ENCODE measurements around the gene FBN3.

FBN3 gene

DNA sequence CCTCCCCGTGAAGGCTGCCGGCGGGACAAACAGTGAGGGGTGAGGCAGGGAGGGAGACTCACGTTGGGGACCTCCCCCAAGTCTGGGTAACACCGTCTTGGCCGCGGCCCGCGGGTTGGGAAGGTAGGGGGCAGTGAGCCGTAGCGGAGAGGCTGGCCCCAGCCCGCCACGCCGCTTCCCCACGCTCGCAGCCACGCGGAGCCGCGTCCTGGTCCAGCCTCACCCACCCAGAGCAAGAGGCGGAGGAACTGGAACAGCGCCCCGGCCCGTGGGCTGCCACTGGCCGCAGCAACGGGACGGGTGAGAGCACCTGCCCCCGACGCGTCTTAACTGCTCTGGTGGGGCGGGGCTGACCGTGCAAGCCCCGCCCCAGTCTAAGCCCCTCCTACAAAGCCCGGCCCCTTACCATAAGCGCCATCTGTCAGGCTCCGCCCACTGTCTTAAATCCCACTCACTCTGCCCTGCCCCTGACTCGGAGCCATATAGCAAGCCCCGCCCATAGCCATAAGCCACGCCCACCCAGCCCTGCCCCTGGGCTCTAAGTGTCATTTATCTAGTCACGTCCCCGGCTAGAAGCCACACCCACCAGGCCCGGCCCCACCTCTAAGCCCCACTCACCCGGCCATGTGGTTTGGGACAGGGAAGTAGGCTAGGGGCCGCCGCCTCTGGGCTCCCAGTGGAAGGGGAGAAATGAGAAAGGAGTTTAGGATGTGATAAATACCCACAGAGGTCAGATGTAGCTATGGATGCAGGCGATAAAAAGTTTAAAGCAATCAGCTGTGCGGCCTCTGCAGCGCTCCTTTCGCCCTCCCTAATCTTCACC, 98.9 kb downstream of the FBN3 start:
- H3K4ac ChIP-seq (ENCODE audit: low read depth, low read length), result no peak overlapping the region
- H3K4me2 ChIP-seq (ENCODE audit: low read length), result peak overlapping the region; percentile 52
- no peak overlapping the region for H2BK5ac ChIP-seq (ENCODE audit: low read length)
- no peak overlapping the region for H3K4me3 ChIP-seq (ENCODE audit: low read length)
- no peaks in the 10 kb centered on the region for H3K4me1 ChIP-seq (ENCODE audit: control insufficient read depth, low read depth, low read length)
- no peak overlapping the region for H2AK5ac ChIP-seq (ENCODE audit: low read length)
- H3K9ac ChIP-seq (ENCODE audit: low read length), result peak overlapping the region; percentile 34
- H3K18ac ChIP-seq (ENCODE audit: low read length), result no peak overlapping the region
- H3K79me2 ChIP-seq (ENCODE audit: control insufficient read depth, insufficient read depth, low read length), result no peaks in the 10 kb centered on the region
- no peak overlapping the region for H4K5ac ChIP-seq (ENCODE audit: low read length)
- no peak overlapping the region for H3K27ac ChIP-seq (ENCODE audit: low read depth, low read length)
- no peaks in the 10 kb centered on the region for H3K27me3 ChIP-seq (ENCODE audit: insufficient read depth, low read length, poor library complexity)
- H3K23ac ChIP-seq (ENCODE audit: low read length), result no peak overlapping the region
- H3K79me1 ChIP-seq (ENCODE audit: low read length), result no peaks in the 10 kb centered on the region
- H2BK120ac ChIP-seq (ENCODE audit: low read depth, low read length), result no peak overlapping the region
- DNase-seq, result peak; percentile 99
- peak overlapping the region; percentile 76 for H3K56ac ChIP-seq (ENCODE audit: low read length)
- H4K8ac ChIP-seq (ENCODE audit: low read depth, low read length), result no peak overlapping the region
- no peaks in the 10 kb centered on the region for H3K36me3 ChIP-seq (ENCODE audit: control insufficient read depth, insufficient read depth, low read length)
- no CpG with 5 or more reads among the region's 49 CpGs for WGBS (ENCODE audit: extremely low coverage, insufficient coverage, low lambda C conversion rate)
- no peak overlapping the region for H2BK15ac ChIP-seq (replicated peaks; ENCODE audit: low read depth)

DNA sequence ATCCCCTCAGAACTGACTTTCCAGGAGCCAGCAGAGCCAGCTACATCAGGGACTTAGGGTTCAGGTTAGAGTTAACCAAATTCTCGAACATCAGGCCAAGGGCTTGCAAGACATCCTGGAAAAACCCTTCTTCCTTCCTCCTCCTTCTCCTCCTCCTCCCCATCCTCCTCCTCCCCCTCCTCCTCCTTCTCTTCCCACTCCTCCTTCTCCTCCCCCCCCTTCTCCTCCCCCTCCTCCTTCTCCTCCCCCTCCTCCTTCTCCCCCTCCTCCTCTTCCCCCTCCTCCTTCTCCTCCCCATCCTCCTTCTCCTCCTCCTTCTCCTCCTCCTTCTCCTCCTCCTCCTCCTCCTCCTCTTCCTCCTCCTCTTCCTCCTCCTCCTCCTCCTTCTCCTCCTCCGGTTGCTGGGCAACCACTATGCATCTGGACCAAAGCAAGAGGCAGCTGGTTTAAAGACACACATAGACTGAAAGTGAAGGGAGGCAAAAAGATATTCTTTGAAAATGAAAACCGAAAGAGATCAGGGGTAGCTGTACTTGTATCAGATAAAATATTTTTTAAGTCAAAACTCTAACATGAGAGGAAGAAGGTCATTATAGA, 102.7 kb downstream of the FBN3 start:
- H3K4me1 ChIP-seq (ENCODE audit: control insufficient read depth, low read depth, low read length), result no peaks in the 10 kb centered on the region
- no peak overlapping the region for H3K56ac ChIP-seq (ENCODE audit: low read length)
- no peak overlapping the region for H4K5ac ChIP-seq (ENCODE audit: low read length)
- no peak overlapping the region for H3K27ac ChIP-seq (ENCODE audit: low read depth, low read length)
- H3K23ac ChIP-seq (ENCODE audit: low read length), result no peak overlapping the region
- H3K4me2 ChIP-seq (ENCODE audit: low read length), result no peak overlapping the region
- H3K36me3 ChIP-seq (ENCODE audit: control insufficient read depth, insufficient read depth, low read length), result no peaks in the 10 kb centered on the region
- H3K4me3 ChIP-seq (ENCODE audit: low read length), result no peak overlapping the region
- H3K4ac ChIP-seq (ENCODE audit: low read depth, low read length), result no peak overlapping the region
- no peak overlapping the region for H3K9ac ChIP-seq (ENCODE audit: low read length)
- no peaks in the 10 kb centered on the region for H3K27me3 ChIP-seq (ENCODE audit: insufficient read depth, low read length, poor library complexity)
- no peaks in the 10 kb centered on the region for H3K79me2 ChIP-seq (ENCODE audit: control insufficient read depth, insufficient read depth, low read length)
- no peaks in the 10 kb centered on the region for H3K79me1 ChIP-seq (ENCODE audit: low read length)
- H4K8ac ChIP-seq (ENCODE audit: low read depth, low read length), result no peak overlapping the region
- WGBS (ENCODE audit: extremely low coverage, insufficient coverage, low lambda C conversion rate), result no CpG with 5 or more reads among the region's 3 CpGs
- no peak overlapping the region for H3K18ac ChIP-seq (ENCODE audit: low read length)
- no peak overlapping the region for H2BK5ac ChIP-seq (ENCODE audit: low read length)
- H2BK15ac ChIP-seq (replicated peaks; ENCODE audit: low read depth), result no peak overlapping the region
- DNase-seq, result no peak
- H2BK120ac ChIP-seq (ENCODE audit: low read depth, low read length), result no peak overlapping the region
- no peak overlapping the region for H2AK5ac ChIP-seq (ENCODE audit: low read length)

DNA sequence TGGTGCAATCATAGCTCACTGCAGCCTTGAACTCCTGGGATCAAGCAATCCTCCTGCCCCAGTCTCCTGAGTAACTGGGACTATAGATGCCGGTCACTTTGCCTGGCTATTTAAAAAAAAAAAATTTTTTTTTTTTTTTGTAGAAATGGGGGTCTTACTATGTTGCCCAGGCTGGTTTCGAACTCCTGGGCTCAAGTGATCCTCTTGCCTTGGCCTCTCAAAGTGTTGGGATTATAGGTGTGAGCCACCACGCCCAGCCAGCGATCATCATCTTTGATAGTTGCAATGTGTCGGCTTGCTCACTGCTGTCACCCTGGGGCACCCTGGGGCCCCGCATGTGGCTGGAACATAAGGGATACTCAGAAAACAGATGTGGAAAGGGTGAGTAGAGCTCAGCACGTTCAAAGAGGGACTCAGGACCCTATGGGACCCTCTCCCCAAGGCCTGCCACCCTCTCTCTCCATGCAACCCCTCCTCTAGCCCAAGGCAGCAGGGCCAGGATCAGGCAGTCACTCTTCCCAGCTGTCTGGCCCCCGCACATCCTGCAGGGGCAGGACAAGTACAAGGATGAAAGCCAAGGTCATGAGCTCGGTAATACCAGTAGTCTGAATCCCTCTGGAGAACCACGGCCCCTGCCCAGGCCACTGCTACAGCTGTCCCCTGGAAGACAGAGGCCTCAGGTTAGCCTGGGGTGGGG, 103.4 kb downstream of the FBN3 start:
- Histone ChIP-seq H3K18ac (ENCODE audit: low read length) (no peak overlapping the region), H4K5ac (ENCODE audit: low read length) (no peak overlapping the region), H3K4me3 (ENCODE audit: low read length) (no peak overlapping the region), H3K79me1 (ENCODE audit: low read length) (no peaks in the 10 kb centered on the region), H4K8ac (ENCODE audit: low read depth, low read length) (no peak overlapping the region), H3K4me1 (ENCODE audit: control insufficient read depth, low read depth, low read length) (no peaks in the 10 kb centered on the region), H3K4ac (ENCODE audit: low read depth, low read length) (no peak overlapping the region), H3K9ac (ENCODE audit: low read length) (no peak overlapping the region), H2BK120ac (ENCODE audit: low read depth, low read length) (no peak overlapping the region), H2BK5ac (ENCODE audit: low read length) (no peak overlapping the region), H3K27me3 (ENCODE audit: insufficient read depth, low read length, poor library complexity) (no peaks in the 10 kb centered on the region), H2AK5ac (ENCODE audit: low read length) (no peak overlapping the region), H3K23ac (ENCODE audit: low read length) (no peak overlapping the region), H3K56ac (ENCODE audit: low read length) (no peak overlapping the region), H3K4me2 (ENCODE audit: low read length) (no peak overlapping the region), H3K79me2 (ENCODE audit: control insufficient read depth, insufficient read depth, low read length) (no peaks in the 10 kb centered on the region), H3K36me3 (ENCODE audit: control insufficient read depth, insufficient read depth, low read length) (no peaks in the 10 kb centered on the region), H3K27ac (ENCODE audit: low read depth, low read length) (no peak overlapping the region), H2BK15ac (replicated peaks; ENCODE audit: low read depth) (no peak overlapping the region)
- WGBS (ENCODE audit: extremely low coverage, insufficient coverage, low lambda C conversion rate), result no CpG with 5 or more reads among the region's 10 CpGs
- no peak for DNase-seq

DNA sequence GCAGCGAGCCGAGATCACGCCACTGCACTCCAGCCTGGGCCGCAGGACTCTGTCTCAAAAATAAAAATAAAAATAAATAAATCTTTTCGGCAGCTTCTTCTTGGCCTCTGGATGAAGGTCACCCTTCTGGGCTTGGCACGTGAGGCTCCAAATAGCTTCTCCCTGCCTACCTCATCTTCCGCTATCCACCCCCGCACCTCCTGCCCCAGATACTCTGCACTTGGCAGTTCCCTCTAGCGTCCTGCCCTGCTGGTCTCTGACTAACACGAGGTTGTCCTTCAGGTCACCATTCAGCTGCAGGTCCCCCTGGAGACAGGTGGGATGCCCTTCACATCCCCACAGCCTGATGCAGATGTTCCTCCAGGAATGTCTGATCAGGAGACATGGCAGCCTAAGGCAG, 105.4 kb downstream of the FBN3 start:
- Histone ChIP-seq H2BK15ac (replicated peaks; ENCODE audit: low read depth) (no peak overlapping the region), H3K36me3 (ENCODE audit: control insufficient read depth, insufficient read depth, low read length) (no peaks in the 10 kb centered on the region), H3K23ac (ENCODE audit: low read length) (no peak overlapping the region), H3K79me1 (ENCODE audit: low read length) (no peaks in the 10 kb centered on the region), H3K27me3 (ENCODE audit: insufficient read depth, low read length, poor library complexity) (no peaks in the 10 kb centered on the region), H3K79me2 (ENCODE audit: control insufficient read depth, insufficient read depth, low read length) (no peaks in the 10 kb centered on the region), H3K4me1 (ENCODE audit: control insufficient read depth, low read depth, low read length) (no peaks in the 10 kb centered on the region), H3K18ac (ENCODE audit: low read length) (no peak overlapping the region), H3K56ac (ENCODE audit: low read length) (no peak overlapping the region), H3K9ac (ENCODE audit: low read length) (no peak overlapping the region), H3K4me3 (ENCODE audit: low read length) (no peak overlapping the region), H2AK5ac (ENCODE audit: low read length) (no peak overlapping the region), H3K4ac (ENCODE audit: low read depth, low read length) (no peak overlapping the region), H3K4me2 (ENCODE audit: low read length) (no peak overlapping the region), H4K5ac (ENCODE audit: low read length) (no peak overlapping the region), H2BK120ac (ENCODE audit: low read depth, low read length) (no peak overlapping the region), H3K27ac (ENCODE audit: low read depth, low read length) (no peak overlapping the region), H4K8ac (ENCODE audit: low read depth, low read length) (no peak overlapping the region), H2BK5ac (ENCODE audit: low read length) (no peak overlapping the region)
- DNase-seq, result no peak
- no CpG with 5 or more reads among the region's 10 CpGs for WGBS (ENCODE audit: extremely low coverage, insufficient coverage, low lambda C conversion rate)

DNA sequence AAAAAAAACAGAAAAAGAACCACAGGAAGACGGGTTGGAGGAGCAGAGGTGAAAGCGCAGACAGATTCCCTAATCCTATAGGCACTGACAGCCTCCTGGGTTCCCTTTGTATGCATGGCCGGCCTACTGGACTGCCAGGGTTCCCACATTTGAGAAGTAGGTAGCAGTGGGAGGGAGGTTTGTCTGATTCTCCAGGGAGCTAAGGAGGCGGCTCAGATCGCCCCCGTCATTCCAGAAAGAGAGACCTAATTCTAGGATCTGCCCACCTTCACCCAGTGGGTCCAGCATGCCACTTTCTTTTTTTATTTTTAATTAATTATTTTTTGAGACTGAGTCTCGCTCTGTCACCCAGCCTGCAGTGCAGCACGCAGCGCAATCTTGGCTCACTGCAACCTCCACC, 106.5 kb downstream of the FBN3 start:
- Histone ChIP-seq H3K56ac (ENCODE audit: low read length) (no peak overlapping the region), H3K27ac (ENCODE audit: low read depth, low read length) (no peak overlapping the region), H3K4me2 (ENCODE audit: low read length) (no peak overlapping the region), H3K27me3 (ENCODE audit: insufficient read depth, low read length, poor library complexity) (no peaks in the 10 kb centered on the region), H3K79me1 (ENCODE audit: low read length) (no peaks in the 10 kb centered on the region), H3K36me3 (ENCODE audit: control insufficient read depth, insufficient read depth, low read length) (no peaks in the 10 kb centered on the region), H3K23ac (ENCODE audit: low read length) (no peak overlapping the region), H3K4me3 (ENCODE audit: low read length) (no peak overlapping the region), H4K5ac (ENCODE audit: low read length) (no peak overlapping the region), H2BK5ac (ENCODE audit: low read length) (no peak overlapping the region), H4K8ac (ENCODE audit: low read depth, low read length) (no peak overlapping the region), H3K18ac (ENCODE audit: low read length) (no peak overlapping the region), H2AK5ac (ENCODE audit: low read length) (no peak overlapping the region), H3K4ac (ENCODE audit: low read depth, low read length) (no peak overlapping the region), H2BK15ac (replicated peaks; ENCODE audit: low read depth) (no peak overlapping the region), H3K79me2 (ENCODE audit: control insufficient read depth, insufficient read depth, low read length) (no peaks in the 10 kb centered on the region), H2BK120ac (ENCODE audit: low read depth, low read length) (no peak overlapping the region), H3K9ac (ENCODE audit: low read length) (no peak overlapping the region), H3K4me1 (ENCODE audit: control insufficient read depth, low read depth, low read length) (no peaks in the 10 kb centered on the region)
- WGBS (ENCODE audit: extremely low coverage, insufficient coverage, low lambda C conversion rate), result no CpG with 5 or more reads among the region's 9 CpGs
- no peak for DNase-seq

Measured in mesendoderm (in vitro differentiated cells).